GM18519 (cell line): ENCODE data around the gene GPR84.
"Not testable (repeated sequence)": the region's sequence is repeated elsewhere in the genome, so short reads cannot be mapped to it uniquely, and the experiment has no call there.

Experiments
- ATAC-seq: cut with Tn5 transposase; IDR thresholded peaks from one replicate; pipeline ENCODE4 v1.9.1; 2021; ENCODE audit warnings: mild to moderate bottlenecking, moderate library complexity; ENCODE audit not compliant: unreplicated experiment, low FRiP score

Gene GPR84

GRCh38 chr12:54330442-54330841, 33.8 kb downstream of the GPR84 start:
- no peak for ATAC-seq

GRCh38 chr12:54329759-54330158, 34.5 kb downstream of the GPR84 start:
- ATAC-seq: no peak

- no peak for ATAC-seq
These were observed 35.5 kb downstream of the GPR84 start for GRCh38 chr12:54328595-54329337.

- not testable (repeated sequence) for ATAC-seq
These were observed 38.7 kb downstream of the GPR84 start for GRCh38 chr12:54325442-54326109.

GRCh38 chr12:54324617-54325441, 39.5 kb downstream of the GPR84 start, which contains the start of gene COPZ1:
TSS of gene COPZ1 (plus strand) at chr12:54325131. CDS start at chr12:54325164, 33 bp downstream.
- peak; percentile 97 for ATAC-seq

GRCh38 chr12:54321363-54321762, 42.9 kb downstream of the GPR84 start:
- no peak for ATAC-seq
